Ovary (tissue), 3 donors: ENCODE data around the gene PHF2.

ENCODE experiments used
- EP300 ChIP-seq: sonication (generic); formaldehyde crosslinking; IDR thresholded peaks from one replicate; pipeline ENCODE4 v1.6.1; 2017; ENCODE audit warnings: antibody characterized with exemption
- POLR2A ChIP-seq: fragments of 450-650 bp; IDR thresholded peaks from one replicate; pipeline ENCODE4 v1.6.1; 2017; ENCODE audit warnings: antibody characterized with exemption, mild to moderate bottlenecking, moderate library complexity
- TF ChIP-seq, protein P1 (sequence below), 3 donors: fragments of 450-650 bp in 2 of 3; fragments of 200-600 bp in 1 of 3; IDR thresholded peaks; one replicate each; pipeline versions ENCODE4 v1.5.1 to v1.8.0; 2016 to 2022; ENCODE audit warnings: antibody characterized with exemption in 3 of 3, mild to moderate bottlenecking in 1 of 3
- donor health status: DM: no; HTN: no; CAD: no.

DNA sequence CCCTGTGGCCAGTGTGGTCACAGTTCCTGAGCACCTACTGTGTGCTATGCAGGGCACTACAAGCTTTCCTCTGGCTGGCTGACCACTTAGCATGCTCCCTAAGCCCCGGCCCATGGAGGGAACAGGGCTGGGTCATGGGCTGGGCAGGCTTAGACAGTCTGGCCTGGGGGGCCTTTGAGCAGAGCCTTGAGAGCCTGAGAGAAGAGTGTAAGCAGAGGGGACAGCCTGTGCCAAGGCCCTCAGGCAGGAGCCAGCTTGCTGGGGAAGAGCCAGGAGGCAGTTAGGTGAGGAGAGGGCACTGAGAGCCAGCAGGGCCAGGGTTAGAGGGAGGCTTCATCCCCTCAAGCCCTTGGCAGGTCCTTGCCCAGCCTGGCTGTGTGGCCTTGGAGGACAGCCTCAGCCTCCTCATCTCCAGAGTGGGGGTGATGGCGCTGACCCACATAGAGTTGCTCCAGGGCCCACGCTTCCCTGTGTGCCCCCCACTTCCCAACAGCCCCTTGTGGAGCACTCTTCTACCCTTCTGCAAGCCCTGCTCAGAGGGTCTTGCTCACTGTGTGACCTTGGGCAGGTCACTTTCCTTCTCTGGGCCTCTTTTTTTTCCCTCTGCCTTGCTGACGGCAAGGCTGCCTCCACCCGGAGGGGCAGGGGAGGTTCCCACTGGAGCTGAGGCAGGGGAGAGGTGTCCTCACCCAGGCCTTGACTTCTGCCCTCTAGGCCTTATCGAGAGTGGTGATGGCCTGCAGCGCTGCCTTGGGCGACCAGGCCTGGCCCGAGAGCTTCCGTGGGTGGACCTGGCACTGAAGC, 107.1 kb downstream of the PHF2 start:
- TF ChIP-seq, protein P1, sequence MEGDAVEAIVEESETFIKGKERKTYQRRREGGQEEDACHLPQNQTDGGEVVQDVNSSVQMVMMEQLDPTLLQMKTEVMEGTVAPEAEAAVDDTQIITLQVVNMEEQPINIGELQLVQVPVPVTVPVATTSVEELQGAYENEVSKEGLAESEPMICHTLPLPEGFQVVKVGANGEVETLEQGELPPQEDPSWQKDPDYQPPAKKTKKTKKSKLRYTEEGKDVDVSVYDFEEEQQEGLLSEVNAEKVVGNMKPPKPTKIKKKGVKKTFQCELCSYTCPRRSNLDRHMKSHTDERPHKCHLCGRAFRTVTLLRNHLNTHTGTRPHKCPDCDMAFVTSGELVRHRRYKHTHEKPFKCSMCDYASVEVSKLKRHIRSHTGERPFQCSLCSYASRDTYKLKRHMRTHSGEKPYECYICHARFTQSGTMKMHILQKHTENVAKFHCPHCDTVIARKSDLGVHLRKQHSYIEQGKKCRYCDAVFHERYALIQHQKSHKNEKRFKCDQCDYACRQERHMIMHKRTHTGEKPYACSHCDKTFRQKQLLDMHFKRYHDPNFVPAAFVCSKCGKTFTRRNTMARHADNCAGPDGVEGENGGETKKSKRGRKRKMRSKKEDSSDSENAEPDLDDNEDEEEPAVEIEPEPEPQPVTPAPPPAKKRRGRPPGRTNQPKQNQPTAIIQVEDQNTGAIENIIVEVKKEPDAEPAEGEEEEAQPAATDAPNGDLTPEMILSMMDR (IDR thresholded peaks at IDR 0.05) = no peak
- TF ChIP-seq POLR2A = no peak
- no peak for TF ChIP-seq EP300
